ENCODE results near the gene CENPX.

Gene CENPX

GRCh38 chr17:82049521-82049971, 26.9 kb upstream of the CENPX start:
- DNase-seq (ENCODE audit: low spot score) = no peak
- TF ChIP-seq, protein P1, sequence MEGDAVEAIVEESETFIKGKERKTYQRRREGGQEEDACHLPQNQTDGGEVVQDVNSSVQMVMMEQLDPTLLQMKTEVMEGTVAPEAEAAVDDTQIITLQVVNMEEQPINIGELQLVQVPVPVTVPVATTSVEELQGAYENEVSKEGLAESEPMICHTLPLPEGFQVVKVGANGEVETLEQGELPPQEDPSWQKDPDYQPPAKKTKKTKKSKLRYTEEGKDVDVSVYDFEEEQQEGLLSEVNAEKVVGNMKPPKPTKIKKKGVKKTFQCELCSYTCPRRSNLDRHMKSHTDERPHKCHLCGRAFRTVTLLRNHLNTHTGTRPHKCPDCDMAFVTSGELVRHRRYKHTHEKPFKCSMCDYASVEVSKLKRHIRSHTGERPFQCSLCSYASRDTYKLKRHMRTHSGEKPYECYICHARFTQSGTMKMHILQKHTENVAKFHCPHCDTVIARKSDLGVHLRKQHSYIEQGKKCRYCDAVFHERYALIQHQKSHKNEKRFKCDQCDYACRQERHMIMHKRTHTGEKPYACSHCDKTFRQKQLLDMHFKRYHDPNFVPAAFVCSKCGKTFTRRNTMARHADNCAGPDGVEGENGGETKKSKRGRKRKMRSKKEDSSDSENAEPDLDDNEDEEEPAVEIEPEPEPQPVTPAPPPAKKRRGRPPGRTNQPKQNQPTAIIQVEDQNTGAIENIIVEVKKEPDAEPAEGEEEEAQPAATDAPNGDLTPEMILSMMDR (IDR thresholded peaks at IDR 0.05) = no peak
- Histone ChIP-seq H3K4me3 (no peak overlapping the region), H3K27ac (no peak overlapping the region)

GRCh38 chr17:82049106-82049505, 26.4 kb upstream of the CENPX start:
- no peak overlapping the region for H3K27ac ChIP-seq
- no peak overlapping the region for H3K4me3 ChIP-seq
- TF ChIP-seq, protein P1 (IDR thresholded peaks at IDR 0.05) = no peak
- DNase-seq (ENCODE audit: low spot score) = no peak

DNA sequence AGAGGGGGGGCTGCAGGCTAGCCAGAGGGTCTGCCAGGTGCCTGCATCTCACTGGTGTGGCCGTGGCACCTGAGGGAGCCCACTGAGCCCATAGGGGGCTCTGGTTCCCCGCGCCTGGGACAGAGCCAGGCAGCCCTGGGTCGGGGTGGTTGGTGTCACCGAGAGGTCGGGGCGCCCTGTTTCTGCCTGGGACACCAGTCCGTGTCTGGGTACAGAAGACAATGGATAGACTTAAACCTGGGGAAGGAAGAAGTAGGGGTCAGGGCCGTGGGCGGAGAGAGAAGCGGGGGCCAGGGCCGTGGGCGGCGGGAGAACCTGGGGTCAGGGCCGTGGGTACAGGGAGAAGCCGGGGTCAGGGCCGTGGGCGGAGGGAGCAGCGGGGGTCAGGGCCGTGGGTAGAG, 25.9 kb upstream of the CENPX start:
- H3K4me3 ChIP-seq = no peak overlapping the region
- DNase-seq (ENCODE audit: low spot score) = no peak
- TF ChIP-seq, protein P1 (IDR thresholded peaks at IDR 0.05) = no peak
- no peak overlapping the region for H3K27ac ChIP-seq

GRCh38 chr17:82047914-82048570, 25.4 kb upstream of the CENPX start:
- TF ChIP-seq, protein P1 (IDR thresholded peaks at IDR 0.05) = no peak
- no peak for DNase-seq (ENCODE audit: low spot score)
- H3K4me3 ChIP-seq = no peak overlapping the region
- H3K27ac ChIP-seq = no peak overlapping the region

- H3K27ac ChIP-seq = no peak overlapping the region
- H3K4me3 ChIP-seq = no peak overlapping the region
- DNase-seq (ENCODE audit: low spot score) = no peak
- TF ChIP-seq, protein P1 (IDR thresholded peaks at IDR 0.05) = no peak
Observed at GRCh38 chr17:82047379-82047778, 24.7 kb upstream of the CENPX start.

- Histone ChIP-seq H3K4me3 (no peak overlapping the region), H3K27ac (no peak overlapping the region)
- no peak for DNase-seq (ENCODE audit: low spot score)
- TF ChIP-seq, protein P1 (IDR thresholded peaks at IDR 0.05) = no peak
Observed at GRCh38 chr17:82046903-82047302, 24.2 kb upstream of the CENPX start.

DNA sequence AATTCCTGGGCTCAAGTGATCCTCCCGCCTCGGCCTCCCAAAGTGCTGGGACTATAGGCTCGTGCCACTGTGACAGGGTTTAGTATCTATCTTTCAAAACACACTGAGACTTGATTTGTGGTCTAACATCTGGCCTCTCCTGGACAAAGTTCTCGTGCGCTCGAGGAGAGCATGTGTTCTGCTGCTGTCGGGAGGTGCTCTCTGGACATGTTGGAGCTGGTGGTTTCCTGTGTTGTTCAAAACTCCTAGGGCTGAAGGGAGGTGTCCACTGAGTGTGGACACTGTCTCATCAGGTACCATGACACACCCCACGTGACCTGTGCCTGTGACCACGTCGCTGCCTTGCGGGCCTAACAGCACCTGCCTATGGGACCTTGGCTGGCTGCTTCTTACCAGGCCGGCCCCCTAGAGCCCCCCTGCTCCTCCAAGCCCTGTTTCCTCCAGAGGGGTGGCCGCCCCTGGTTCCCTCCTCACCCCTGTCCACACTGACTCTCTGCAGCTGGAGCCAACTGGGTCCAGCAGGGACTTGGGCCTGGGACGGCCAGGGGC, 23.3 kb upstream of the CENPX start:
- Histone ChIP-seq H3K4me3 (no peak overlapping the region), H3K27ac (no peak overlapping the region)
- no peak for DNase-seq (ENCODE audit: low spot score)
- TF ChIP-seq, protein P1 (IDR thresholded peaks at IDR 0.05) = no peak

All from coronary artery (tissue), 2 donors.